GM23248 (cell line): ENCODE data around the gene MBNL3.

Experiments used
- EZH2 ChIP-seq: fragments of 200-600 bp; sonication (generic); IDR thresholded peaks from 2 replicates; pipeline ENCODE4 v1.6.1; 2018; ENCODE audit warnings: antibody characterized with exemption, mild to moderate bottlenecking; ENCODE audit not compliant: insufficient read depth, poor library complexity, severe bottlenecking
- EZH2phosphoT487 ChIP-seq: fragments of 200-600 bp; sonication (generic); IDR thresholded peaks from 2 replicates; pipeline ENCODE4 v1.6.1; 2018; ENCODE audit warnings: antibody characterized with exemption, moderate library complexity, mild to moderate bottlenecking, low read depth; ENCODE audit not compliant: insufficient read depth

GRCh38 chrX:132468454-132468853 lies 20.4 kb downstream of the MBNL3 start:
- TF ChIP-seq EZH2phosphoT487 (no peak), EZH2 (no peak)
